GM06990 (cell line): Measurements from ENCODE around the gene BNIP1.

ENCODE experiments used
- DNase-seq: peaks from one replicate; pipeline ENCODE4 v3.0.0-alpha.2; 2011; ENCODE audit not compliant: insufficient read length; ENCODE audit errors: extremely low read depth
- H3K27me3 ChIP-seq: replicated peaks from 2 replicates; pipeline ENCODE4 v1.6.0; 2011; ENCODE audit warnings: low read length; ENCODE audit not compliant: control insufficient read depth, insufficient read depth
- H3K36me3 ChIP-seq: 2 replicates; pipeline ENCODE4 v1.5.1; 2011; ENCODE audit warnings: low read length; ENCODE audit not compliant: control insufficient read depth, insufficient read depth
- H3K4me3 ChIP-seq: replicated peaks from 2 replicates; pipeline ENCODE4 v1.5.1; 2011; ENCODE audit warnings: low read depth, mild to moderate bottlenecking, control low read depth, low read length
- CTCF ChIP-seq: IDR thresholded peaks from 2 replicates; pipeline ENCODE4 v1.5.1; 2011; ENCODE audit warnings: low read length, control low read depth, mild to moderate bottlenecking, inconsistent platforms; ENCODE audit not compliant: insufficient read depth, poor library complexity, severe bottlenecking

The BNIP1 gene

GRCh38 chr5:173165177-173166016 is 21.1 kb downstream of the BNIP1 start:
- no peak for TF ChIP-seq CTCF
- H3K36me3 ChIP-seq, result peaks cover 6% of the 10 kb centered on the region
- H3K27me3 ChIP-seq, result no peaks in the 10 kb centered on the region
- no peak overlapping the region for H3K4me3 ChIP-seq
- no peak for DNase-seq

DNA sequence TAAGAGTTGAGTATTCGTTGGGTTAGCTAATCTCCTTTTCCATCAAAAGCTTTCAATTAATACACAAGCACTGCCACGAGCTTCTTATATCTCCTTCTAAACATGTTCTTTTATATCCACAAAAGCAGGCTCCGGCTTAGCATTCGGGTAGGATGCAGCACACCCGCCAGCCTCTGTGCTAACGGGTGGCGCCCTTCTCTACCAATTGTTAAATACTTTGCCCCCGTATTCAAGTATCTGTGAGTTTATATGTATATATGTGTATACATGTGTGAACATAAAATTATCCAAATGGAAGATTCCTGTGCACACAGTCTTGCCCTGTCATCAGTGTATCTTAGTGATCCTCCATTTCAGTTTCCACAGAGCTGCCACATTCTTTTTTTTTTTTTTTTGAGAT is 27.8 kb downstream of the BNIP1 start:
- DNase-seq, result no peak
- H3K27me3 ChIP-seq, result no peaks in the 10 kb centered on the region
- no peaks in the 10 kb centered on the region for H3K36me3 ChIP-seq
- TF ChIP-seq CTCF, result no peak
- no peak overlapping the region for H3K4me3 ChIP-seq

- Histone ChIP-seq H3K4me3 (no peak overlapping the region), H3K36me3 (no peaks in the 10 kb centered on the region), H3K27me3 (no peaks in the 10 kb centered on the region; the same call in none of the 2 replicates)
- no peak for TF ChIP-seq CTCF
- DNase-seq, result no peak
Measured at GRCh38 chr5:173175523-173175922, 31.2 kb downstream of the BNIP1 start.

DNA sequence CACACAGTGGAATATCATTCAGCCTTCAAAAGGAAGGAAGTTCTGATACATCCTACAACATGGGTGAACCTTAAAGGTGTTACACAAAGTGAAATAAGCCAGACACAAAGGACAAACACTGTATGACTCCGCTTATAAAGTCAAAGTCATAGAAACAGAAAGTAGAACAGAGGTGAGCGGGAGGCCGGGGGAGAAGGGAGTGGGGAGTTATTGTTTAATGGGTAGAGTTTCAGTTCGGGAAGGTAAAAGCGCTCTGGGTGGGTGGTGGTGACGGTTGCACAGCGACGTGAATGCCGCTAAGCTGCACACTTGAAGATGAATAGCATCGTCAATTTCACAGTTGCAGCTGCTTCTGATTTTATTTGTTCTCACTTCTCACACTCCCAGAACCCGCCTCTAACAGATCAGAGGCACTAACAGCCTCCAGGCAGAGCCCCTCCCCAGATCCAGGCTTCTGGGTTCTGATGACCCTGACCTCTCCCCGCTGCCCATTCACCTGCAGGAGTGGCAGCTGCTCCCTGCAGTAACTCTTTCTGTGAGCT is 34.1 kb downstream of the BNIP1 start:
- no peaks in the 10 kb centered on the region; the same call in none of the 2 replicates for H3K27me3 ChIP-seq
- H3K36me3 ChIP-seq, result no peaks in the 10 kb centered on the region
- no peak for TF ChIP-seq CTCF
- DNase-seq, result no peak
- no peak overlapping the region for H3K4me3 ChIP-seq

GRCh38 chr5:173180331-173180730 is 36.0 kb downstream of the BNIP1 start:
- no peak for TF ChIP-seq CTCF
- Histone ChIP-seq H3K36me3 (no peaks in the 10 kb centered on the region), H3K27me3 (no peaks in the 10 kb centered on the region; the same call in none of the 2 replicates), H3K4me3 (no peak overlapping the region)
- DNase-seq, result no peak
